KMS-11 (cell line): ENCODE results near the gene OR1M1.

Experiments used
- H2AFZ ChIP-seq: fragments of 200-600 bp; sonication (generic); 2 replicates; pipeline ENCODE4 v1.6.1; 2016; ENCODE audit warnings: antibody characterized with exemption, mixed run types, low read depth
- H3K27ac ChIP-seq: fragments of 200-600 bp; sonication (generic); 2 replicates; pipeline ENCODE4 v1.6.1; 2016; ENCODE audit warnings: mild to moderate bottlenecking, mixed run types
- H3K27me3 ChIP-seq: fragments of 200-600 bp; sonication (generic); 2 replicates; pipeline ENCODE4 v1.6.1; 2017; ENCODE audit warnings: mild to moderate bottlenecking, low read depth, mixed run types, moderate library complexity; ENCODE audit not compliant: insufficient read depth
- H3K36me3 ChIP-seq: fragments of 200-600 bp; sonication (generic); 2 replicates; pipeline ENCODE4 v1.6.1; 2017; ENCODE audit warnings: mild to moderate bottlenecking, mixed run types; ENCODE audit not compliant: insufficient read depth
- H3K4me1 ChIP-seq: fragments of 200-600 bp; sonication (generic); 2 replicates; pipeline ENCODE4 v1.6.1; 2016; ENCODE audit warnings: mild to moderate bottlenecking, low read depth, mixed run types; ENCODE audit not compliant: poor library complexity, severe bottlenecking
- H3K4me2 ChIP-seq: fragments of 200-600 bp; sonication (generic); 2 replicates; pipeline ENCODE4 v1.7.0; 2016; ENCODE audit warnings: mild to moderate bottlenecking, mixed run types
- H3K4me3 ChIP-seq: fragments of 200-600 bp; sonication (generic); IDR thresholded peaks from 2 replicates; pipeline ENCODE4 v1.6.1; 2017; ENCODE audit warnings: low read depth, low read length, mixed read lengths; ENCODE audit not compliant: insufficient read depth
- H3K79me2 ChIP-seq: fragments of 200-600 bp; sonication (generic); 2 replicates; pipeline ENCODE4 v1.6.1; 2016; ENCODE audit warnings: low read depth, mixed run types; ENCODE audit not compliant: insufficient read depth
- H3K9ac ChIP-seq: fragments of 200-600 bp; sonication (generic); 2 replicates; pipeline ENCODE4 v1.6.1; 2016; ENCODE audit warnings: mild to moderate bottlenecking, mixed run types
- H4K20me1 ChIP-seq: fragments of 200-600 bp; sonication (generic); 2 replicates; pipeline ENCODE4 v1.6.1; 2016; ENCODE audit warnings: mild to moderate bottlenecking, mixed run types; ENCODE audit not compliant: insufficient read depth
- CTCF ChIP-seq: fragments of 200-600 bp; sonication (generic); conservative IDR thresholded peaks from 2 replicates; pipeline ENCODE4 v1.6.1; 2017; ENCODE audit warnings: low read depth, mild to moderate bottlenecking, antibody characterized with exemption, low read length, moderate library complexity, mixed read lengths

OR1M1 gene

DNA sequence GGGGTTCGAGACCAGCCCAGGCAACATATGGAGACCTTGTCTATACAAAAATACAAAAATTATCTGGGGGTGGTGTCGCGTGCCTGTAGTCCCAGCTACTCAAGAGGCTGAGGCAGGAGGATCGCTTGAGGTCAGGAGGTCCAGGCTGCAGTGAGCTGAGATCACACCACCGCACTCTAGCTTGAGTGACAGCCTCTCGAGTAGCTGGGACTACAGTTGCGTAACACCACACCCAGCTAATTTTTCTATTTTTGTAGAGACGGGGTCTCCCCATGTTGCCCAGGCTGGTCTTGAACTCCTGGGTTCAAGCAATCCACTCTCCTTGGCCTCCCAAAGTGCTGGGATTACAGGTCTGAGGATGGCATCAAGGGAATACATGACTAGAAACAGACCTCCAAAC lies 45.8 kb upstream of the OR1M1 start:
- Histone ChIP-seq H4K20me1 (no peaks in the 10 kb centered on the region), H3K4me1 (no peaks in the 10 kb centered on the region), H3K36me3 (no peaks in the 10 kb centered on the region), H3K27ac (no peak overlapping the region), H3K4me3 (no peak overlapping the region), H3K79me2 (no peaks in the 10 kb centered on the region), H3K9ac (no peak overlapping the region), H3K27me3 (peaks cover 11% of the 10 kb centered on the region; the same call in 1 of the 2 replicates), H3K4me2 (no peak overlapping the region), H2AFZ (no peak overlapping the region)
- no peak for TF ChIP-seq CTCF

GRCh38 chr19:9043524-9043923 lies 43.3 kb upstream of the OR1M1 start:
- no peak for TF ChIP-seq CTCF
- no peaks in the 10 kb centered on the region for H3K36me3 ChIP-seq
- H3K4me3 ChIP-seq, result no peak overlapping the region
- no peaks in the 10 kb centered on the region for H4K20me1 ChIP-seq
- peaks cover 11% of the 10 kb centered on the region; the same call in 1 of the 2 replicates for H3K27me3 ChIP-seq
- no peak overlapping the region for H2AFZ ChIP-seq
- H3K9ac ChIP-seq, result no peak overlapping the region
- no peak overlapping the region for H3K4me2 ChIP-seq
- H3K27ac ChIP-seq, result no peak overlapping the region
- H3K79me2 ChIP-seq, result no peaks in the 10 kb centered on the region
- no peaks in the 10 kb centered on the region for H3K4me1 ChIP-seq

DNA sequence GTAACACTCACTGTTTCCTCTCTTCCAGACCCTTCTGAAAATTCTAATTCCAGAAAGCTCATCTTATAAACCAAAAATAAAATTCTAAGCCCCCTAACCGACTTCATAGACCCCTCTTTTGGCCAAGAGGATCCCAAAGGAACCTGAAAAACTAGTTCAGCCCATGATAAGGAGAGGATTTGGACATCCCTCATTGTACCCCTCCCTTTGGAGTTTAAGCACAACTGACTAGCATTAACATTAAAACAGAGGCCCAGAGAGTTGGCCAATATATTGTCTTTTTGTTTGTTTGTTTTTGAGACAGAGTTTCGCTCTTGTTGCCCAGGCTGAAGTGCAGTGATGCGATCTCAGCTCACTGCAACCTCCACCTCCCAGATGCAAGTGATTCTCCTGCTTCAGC lies 42.4 kb upstream of the OR1M1 start:
- Histone ChIP-seq H3K79me2 (no peaks in the 10 kb centered on the region), H3K27me3 (peaks cover 11% of the 10 kb centered on the region; the same call in 1 of the 2 replicates), H3K36me3 (no peaks in the 10 kb centered on the region), H3K4me1 (no peaks in the 10 kb centered on the region), H4K20me1 (no peaks in the 10 kb centered on the region), H3K4me2 (no peak overlapping the region), H2AFZ (no peak overlapping the region), H3K4me3 (no peak overlapping the region), H3K27ac (no peak overlapping the region), H3K9ac (no peak overlapping the region)
- TF ChIP-seq CTCF, result no peak

GRCh38 chr19:9046694-9047093 lies 40.2 kb upstream of the OR1M1 start:
- Histone ChIP-seq H3K27me3 (peaks cover 8% of the 10 kb centered on the region; the same call in 1 of the 2 replicates), H4K20me1 (no peaks in the 10 kb centered on the region), H3K9ac (no peak overlapping the region), H3K27ac (no peak overlapping the region), H3K4me2 (no peak overlapping the region), H3K4me3 (no peak overlapping the region), H3K79me2 (no peaks in the 10 kb centered on the region), H3K4me1 (no peaks in the 10 kb centered on the region), H2AFZ (no peak overlapping the region), H3K36me3 (no peaks in the 10 kb centered on the region)
- no peak for TF ChIP-seq CTCF
